ENCODE measurements around the gene RECK. TPM values are rescaled to one million over a fixed set of nuclear protein-coding genes. Genes with fewer than 3 reads are reported as not detected.
A peak's percentile ranks its signal among the peaks of the same experiment; 100 is the strongest.

Gene RECK
- total RNA-seq, 1 experiment from 2014 or later, result 2.1 TPM

- H3K4me2 ChIP-seq, result no peak overlapping the region
These were observed 17.6 kb upstream of the RECK start for GRCh38 chr9:36018891-36019720.

GRCh38 chr9:36021968-36022367 lies 14.7 kb upstream of the RECK start:
- no peaks in the 10 kb centered on the region for H3K79me2 ChIP-seq (ENCODE audit: low read depth)
- no peaks in the 10 kb centered on the region for H3K27me3 ChIP-seq (ENCODE audit: insufficient read depth, low read depth)
- H3K36me3 ChIP-seq (ENCODE audit: low read depth), result no peaks in the 10 kb centered on the region
- H3K27ac ChIP-seq, result no peak overlapping the region
- no peak overlapping the region for H2AFZ ChIP-seq
- no peaks in the 10 kb centered on the region for H4K20me1 ChIP-seq (ENCODE audit: insufficient read depth)
- H3K4me3 ChIP-seq, result no peak overlapping the region
- H3K9me3 ChIP-seq (ENCODE audit: insufficient read depth, low read depth), result no peaks in the 10 kb centered on the region
- H3K4me1 ChIP-seq (replicated peaks; ENCODE audit: insufficient read depth), result no peaks in the 10 kb centered on the region
- H3F3A ChIP-seq (ENCODE audit: insufficient read depth, low read depth), result no peaks in the 10 kb centered on the region
- DNase-seq, result no peak
- intact Hi-C loops (cut with micrococcal nuclease; ENCODE audit: unreplicated experiment), result loop anchor here (2.0 to 10.0 kb wide), 3 partner anchors 119 to 173 kb away; partner anchors contain the start of genes CCIN and CLTA
- no peak overlapping the region for H3K4me2 ChIP-seq
- ChIA-PET CTCF (no interaction called here), POLR2A (ENCODE audit: unreplicated experiment) (no interaction called here)
- TF ChIP-seq CTCF (conservative IDR thresholded peaks at IDR 0.05) (no peak), EZH2 (IDR thresholded peaks at IDR 0.05; ENCODE audit: low read depth) (no peak)
- BruUV-seq (replicated peaks), result no TSS peak
- no peaks in the 10 kb centered on the region for H3K9me2 ChIP-seq (ENCODE audit: insufficient read depth)

More at GRCh38 chr9:36018891-36019720, 17.6 kb upstream of the RECK start:
- TF ChIP-seq EZH2 (IDR thresholded peaks at IDR 0.05; ENCODE audit: low read depth) (no peak), CTCF (conservative IDR thresholded peaks at IDR 0.05) (no peak)
- DNase-seq, result no peak
- no peaks in the 10 kb centered on the region for H3K36me3 ChIP-seq (ENCODE audit: low read depth)
- intact Hi-C loops (cut with micrococcal nuclease; ENCODE audit: unreplicated experiment), result no loop called here
- H3K4me3 ChIP-seq, result no peak overlapping the region
- no peaks in the 10 kb centered on the region for H3K9me3 ChIP-seq (ENCODE audit: insufficient read depth, low read depth)
- BruUV-seq (replicated peaks), result no TSS peak
- no peaks in the 10 kb centered on the region for H3F3A ChIP-seq (ENCODE audit: insufficient read depth, low read depth)
- ChIA-PET CTCF (no interaction called here), POLR2A (ENCODE audit: unreplicated experiment) (no interaction called here)
- H4K20me1 ChIP-seq (ENCODE audit: insufficient read depth), result no peaks in the 10 kb centered on the region
- no peaks in the 10 kb centered on the region for H3K27me3 ChIP-seq (ENCODE audit: insufficient read depth, low read depth)
- no peak overlapping the region for H2AFZ ChIP-seq
- H3K27ac ChIP-seq, result no peak overlapping the region
- no peaks in the 10 kb centered on the region for H3K79me2 ChIP-seq (ENCODE audit: low read depth)
- H3K9me2 ChIP-seq (ENCODE audit: insufficient read depth), result no peaks in the 10 kb centered on the region
- no peaks in the 10 kb centered on the region for H3K4me1 ChIP-seq (replicated peaks; ENCODE audit: insufficient read depth)

GRCh38 chr9:36023260-36024048 lies 13.3 kb upstream of the RECK start:
- no peaks in the 10 kb centered on the region for H3F3A ChIP-seq (ENCODE audit: insufficient read depth, low read depth)
- H3K4me3 ChIP-seq, result no peak overlapping the region
- no peaks in the 10 kb centered on the region for H3K4me1 ChIP-seq (replicated peaks; ENCODE audit: insufficient read depth)
- no peaks in the 10 kb centered on the region for H4K20me1 ChIP-seq (ENCODE audit: insufficient read depth)
- CTCF ChIA-PET, result interaction anchor here (0.5 to 1.1 kb wide), 5 partner anchors 121 to 234 kb away, joined by 3 to 8 read pairs (median 3); partner anchors contain the start of gene SPAG8
- intact Hi-C loops (cut with micrococcal nuclease; ENCODE audit: unreplicated experiment), result loop anchor here (1.0 to 10.0 kb wide), 5 partner anchors 68 to 233 kb away; partner anchors contain the start of genes CCIN and CLTA
- H3K9me3 ChIP-seq (ENCODE audit: insufficient read depth, low read depth), result no peaks in the 10 kb centered on the region
- H3K27me3 ChIP-seq (ENCODE audit: insufficient read depth, low read depth), result no peaks in the 10 kb centered on the region
- POLR2A ChIA-PET (ENCODE audit: unreplicated experiment), result interaction anchor here (0.6 to 0.9 kb wide), 2 partner anchors 13 to 120 kb away, joined by 3 to 5 read pairs; partner anchors contain the start of gene RECK
- no peaks in the 10 kb centered on the region for H3K9me2 ChIP-seq (ENCODE audit: insufficient read depth)
- H3K4me2 ChIP-seq, result no peak overlapping the region
- H3K36me3 ChIP-seq (ENCODE audit: low read depth), result no peaks in the 10 kb centered on the region
- H3K79me2 ChIP-seq (ENCODE audit: low read depth), result no peaks in the 10 kb centered on the region
- DNase-seq, result peak; percentile 44 to 56
- H3K27ac ChIP-seq, result no peak overlapping the region
- H2AFZ ChIP-seq, result no peak overlapping the region
- BruUV-seq (replicated peaks), result no TSS peak
- TF ChIP-seq EZH2 (IDR thresholded peaks at IDR 0.05; ENCODE audit: low read depth), result no peak
- TF ChIP-seq CTCF (conservative IDR thresholded peaks at IDR 0.05), result peak; percentile 79

All from PC-9 (cell line).